ENCODE data around the gene ZNF697. TPM values are rescaled to one million over a fixed set of nuclear protein-coding genes. Genes with fewer than 3 reads are reported as not detected.

The ZNF697 gene
- total RNA-seq, 1 experiment from 2014 or later: 7.1 TPM

DNA sequence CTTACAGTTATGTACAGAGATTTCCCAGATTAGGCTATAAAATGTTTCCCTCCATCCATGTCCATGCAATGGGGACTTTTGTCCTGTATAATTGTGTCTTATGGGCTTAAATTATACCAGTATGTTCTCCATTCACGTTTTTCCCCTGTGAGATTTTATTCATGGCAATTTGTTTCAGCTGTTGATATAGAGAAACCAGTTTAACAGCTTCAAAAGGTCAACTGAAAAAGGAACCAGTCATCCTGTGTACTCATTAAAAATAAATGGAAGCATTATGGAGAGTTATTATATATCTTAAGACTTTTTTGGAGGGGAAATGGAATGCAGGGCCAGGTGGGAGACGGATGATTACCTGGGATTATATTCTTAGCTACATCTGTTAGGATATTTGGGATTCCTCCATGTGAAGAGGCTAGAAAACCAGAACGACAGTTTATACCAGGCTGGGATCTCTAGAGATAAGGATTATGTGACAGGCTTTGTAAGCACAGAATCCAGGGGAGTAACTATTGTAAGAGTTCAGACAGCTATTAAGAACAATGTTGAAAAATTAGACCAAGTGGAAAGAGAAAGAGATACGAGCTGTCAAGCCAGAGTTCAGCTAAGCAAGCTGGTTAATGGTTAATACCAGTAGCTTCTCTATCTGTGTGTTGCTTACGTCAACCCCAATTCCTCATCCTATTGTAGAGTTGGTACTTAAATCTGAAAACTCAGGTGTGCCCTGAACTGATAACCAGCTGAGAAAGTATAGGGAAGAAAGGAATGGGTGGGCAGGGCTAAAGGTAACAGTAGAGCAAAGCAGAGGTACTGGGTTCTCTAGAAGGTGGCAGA is 12.4 kb upstream of the ZNF697 start:
- Histone ChIP-seq H3K4me3 (ENCODE audit: low read depth in 2 of 2, low read length in 2 of 2) (no peak overlapping the region), H3K27ac (ENCODE audit: low read length) (no peak overlapping the region), H3K4me1 (ENCODE audit: control insufficient read depth, insufficient read depth, low read length) (no peaks in the 10 kb centered on the region), H3K27me3 (ENCODE audit: control insufficient read depth, insufficient read depth, low read length) (peaks cover 30% of the 10 kb centered on the region), H3K36me3 (ENCODE audit: control insufficient read depth, insufficient read depth, low read length) (no peaks in the 10 kb centered on the region), H3K9me3 (ENCODE audit: control insufficient read depth, insufficient read depth, low read depth, low read length) (no peaks in the 10 kb centered on the region)
- no peak for DNase-seq (ENCODE audit: low read depth, low spot score)
- no peak for ATAC-seq
- intact Hi-C loops (cut with micrococcal nuclease; ENCODE audit: unreplicated experiment): no loop called here
- ChIA-PET POLR2A (interaction anchor here (0.6 kb wide), 1 partner anchor 44 kb away, joined by 3 read pairs; no protein-coding TSS in a partner anchor), CTCF (interaction anchor here (0.5 to 1.5 kb wide), 4 partner anchors 12 to 225 kb away, joined by 3 to 7 read pairs (median 4); partner anchors contain the start of gene ZNF697)
- TF ChIP-seq, protein P1, sequence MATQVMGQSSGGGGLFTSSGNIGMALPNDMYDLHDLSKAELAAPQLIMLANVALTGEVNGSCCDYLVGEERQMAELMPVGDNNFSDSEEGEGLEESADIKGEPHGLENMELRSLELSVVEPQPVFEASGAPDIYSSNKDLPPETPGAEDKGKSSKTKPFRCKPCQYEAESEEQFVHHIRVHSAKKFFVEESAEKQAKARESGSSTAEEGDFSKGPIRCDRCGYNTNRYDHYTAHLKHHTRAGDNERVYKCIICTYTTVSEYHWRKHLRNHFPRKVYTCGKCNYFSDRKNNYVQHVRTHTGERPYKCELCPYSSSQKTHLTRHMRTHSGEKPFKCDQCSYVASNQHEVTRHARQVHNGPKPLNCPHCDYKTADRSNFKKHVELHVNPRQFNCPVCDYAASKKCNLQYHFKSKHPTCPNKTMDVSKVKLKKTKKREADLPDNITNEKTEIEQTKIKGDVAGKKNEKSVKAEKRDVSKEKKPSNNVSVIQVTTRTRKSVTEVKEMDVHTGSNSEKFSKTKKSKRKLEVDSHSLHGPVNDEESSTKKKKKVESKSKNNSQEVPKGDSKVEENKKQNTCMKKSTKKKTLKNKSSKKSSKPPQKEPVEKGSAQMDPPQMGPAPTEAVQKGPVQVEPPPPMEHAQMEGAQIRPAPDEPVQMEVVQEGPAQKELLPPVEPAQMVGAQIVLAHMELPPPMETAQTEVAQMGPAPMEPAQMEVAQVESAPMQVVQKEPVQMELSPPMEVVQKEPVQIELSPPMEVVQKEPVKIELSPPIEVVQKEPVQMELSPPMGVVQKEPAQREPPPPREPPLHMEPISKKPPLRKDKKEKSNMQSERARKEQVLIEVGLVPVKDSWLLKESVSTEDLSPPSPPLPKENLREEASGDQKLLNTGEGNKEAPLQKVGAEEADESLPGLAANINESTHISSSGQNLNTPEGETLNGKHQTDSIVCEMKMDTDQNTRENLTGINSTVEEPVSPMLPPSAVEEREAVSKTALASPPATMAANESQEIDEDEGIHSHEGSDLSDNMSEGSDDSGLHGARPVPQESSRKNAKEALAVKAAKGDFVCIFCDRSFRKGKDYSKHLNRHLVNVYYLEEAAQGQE (IDR thresholded peaks at IDR 0.05; ENCODE audit: insufficient read depth in 1 of 2, low read depth in 2 of 2, low read length in 1 of 2): no peak
- TF ChIP-seq CTCF (IDR thresholded peaks at IDR 0.05) (no peak), POLR2AphosphoS5 (IDR thresholded peaks at IDR 0.05; ENCODE audit: low read depth, low read length) (no peak), TCF7L2 (IDR thresholded peaks at IDR 0.05; ENCODE audit: low read depth, low read length) (no peak), SIN3A (IDR thresholded peaks at IDR 0.05; ENCODE audit: borderline replicate concordance, insufficient read depth, low read depth, low read length) (no peak)
- in situ Hi-C loops (cut with HindIII; ENCODE audit: low pct_unique_long_range_greater_than_20kb, low sequenced_read_pairs): no loop called here
- no TSS peak for BruUV-seq (replicated peaks)

GRCh38 chr1:119659628-119660027 is 11.6 kb upstream of the ZNF697 start:
- Histone ChIP-seq H3K27ac (ENCODE audit: low read length) (no peak overlapping the region), H3K4me1 (ENCODE audit: control insufficient read depth, insufficient read depth, low read length) (no peaks in the 10 kb centered on the region), H3K9me3 (ENCODE audit: control insufficient read depth, insufficient read depth, low read depth, low read length) (no peaks in the 10 kb centered on the region), H3K36me3 (ENCODE audit: control insufficient read depth, insufficient read depth, low read length) (no peaks in the 10 kb centered on the region), H3K4me3 (ENCODE audit: low read depth in 2 of 2, low read length in 2 of 2) (no peak overlapping the region), H3K27me3 (ENCODE audit: control insufficient read depth, insufficient read depth, low read length) (peaks cover 35% of the 10 kb centered on the region)
- no peak for TF ChIP-seq CTCF (IDR thresholded peaks at IDR 0.05)
- TF ChIP-seq TCF7L2 (IDR thresholded peaks at IDR 0.05; ENCODE audit: low read depth, low read length): no peak
- TF ChIP-seq, protein P1 (IDR thresholded peaks at IDR 0.05; ENCODE audit: insufficient read depth in 1 of 2, low read depth in 2 of 2, low read length in 1 of 2): no peak
- TF ChIP-seq SIN3A (IDR thresholded peaks at IDR 0.05; ENCODE audit: borderline replicate concordance, insufficient read depth, low read depth, low read length): no peak
- no peak for TF ChIP-seq POLR2AphosphoS5 (IDR thresholded peaks at IDR 0.05; ENCODE audit: low read depth, low read length)
- DNase-seq (ENCODE audit: low read depth, low spot score) (no peak), ATAC-seq (no peak)
- ChIA-PET POLR2A (interaction anchor here (0.7 kb wide), 1 partner anchor 11 kb away, joined by 3 read pairs; no protein-coding TSS in a partner anchor), CTCF (interaction anchor here (0.6 to 1.5 kb wide), 3 partner anchors 11 to 224 kb away, joined by 3 to 7 read pairs (median 4); partner anchors contain the start of gene ZNF697)
- intact Hi-C loops (cut with micrococcal nuclease; ENCODE audit: unreplicated experiment): no loop called here
- no TSS peak for BruUV-seq (replicated peaks)
- in situ Hi-C loops (cut with HindIII; ENCODE audit: low pct_unique_long_range_greater_than_20kb, low sequenced_read_pairs): no loop called here

Data from Panc1 (cell line).